Loucy (cell line): ENCODE data around the gene SYNE2.

Experiments
- EZH2phosphoT487 ChIP-seq: fragments of 200-600 bp; IDR thresholded peaks from 2 replicates; pipeline ENCODE4 v1.6.1; 2018; ENCODE audit warnings: antibody characterized with exemption, mild to moderate bottlenecking, moderate library complexity, borderline replicate concordance
- TF ChIP-seq, protein P1 (sequence below): fragments of 200-600 bp; sonication (generic); conservative IDR thresholded peaks from 2 replicates; pipeline ENCODE4 v1.5.1; 2014; ENCODE audit warnings: mild to moderate bottlenecking, antibody characterized with exemption, low read length

DNA sequence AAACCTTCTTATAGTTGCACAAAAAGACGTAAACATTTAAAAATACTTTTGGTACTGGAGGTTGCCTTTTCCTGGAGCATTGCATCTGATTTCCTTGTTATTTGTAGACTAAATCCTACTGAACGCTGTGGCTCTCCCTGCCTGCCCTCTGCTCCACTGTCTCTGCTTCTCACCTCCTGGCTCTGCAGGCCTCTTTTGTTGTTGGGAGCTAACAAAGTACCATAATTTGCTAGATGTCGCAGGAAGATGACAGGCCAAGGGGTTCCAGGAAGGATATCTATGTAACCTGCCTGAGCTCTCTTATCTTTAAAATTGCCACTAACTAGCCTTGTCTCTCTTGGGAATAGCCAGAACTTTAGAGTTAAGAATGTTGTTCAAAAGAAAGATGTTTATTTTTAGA lies 21.4 kb downstream of the SYNE2 start:
- TF ChIP-seq, protein P1, sequence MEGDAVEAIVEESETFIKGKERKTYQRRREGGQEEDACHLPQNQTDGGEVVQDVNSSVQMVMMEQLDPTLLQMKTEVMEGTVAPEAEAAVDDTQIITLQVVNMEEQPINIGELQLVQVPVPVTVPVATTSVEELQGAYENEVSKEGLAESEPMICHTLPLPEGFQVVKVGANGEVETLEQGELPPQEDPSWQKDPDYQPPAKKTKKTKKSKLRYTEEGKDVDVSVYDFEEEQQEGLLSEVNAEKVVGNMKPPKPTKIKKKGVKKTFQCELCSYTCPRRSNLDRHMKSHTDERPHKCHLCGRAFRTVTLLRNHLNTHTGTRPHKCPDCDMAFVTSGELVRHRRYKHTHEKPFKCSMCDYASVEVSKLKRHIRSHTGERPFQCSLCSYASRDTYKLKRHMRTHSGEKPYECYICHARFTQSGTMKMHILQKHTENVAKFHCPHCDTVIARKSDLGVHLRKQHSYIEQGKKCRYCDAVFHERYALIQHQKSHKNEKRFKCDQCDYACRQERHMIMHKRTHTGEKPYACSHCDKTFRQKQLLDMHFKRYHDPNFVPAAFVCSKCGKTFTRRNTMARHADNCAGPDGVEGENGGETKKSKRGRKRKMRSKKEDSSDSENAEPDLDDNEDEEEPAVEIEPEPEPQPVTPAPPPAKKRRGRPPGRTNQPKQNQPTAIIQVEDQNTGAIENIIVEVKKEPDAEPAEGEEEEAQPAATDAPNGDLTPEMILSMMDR = no peak
- TF ChIP-seq EZH2phosphoT487 = no peak
